ENCODE measurements around the gene SPTLC2.

The SPTLC2 gene

DNA sequence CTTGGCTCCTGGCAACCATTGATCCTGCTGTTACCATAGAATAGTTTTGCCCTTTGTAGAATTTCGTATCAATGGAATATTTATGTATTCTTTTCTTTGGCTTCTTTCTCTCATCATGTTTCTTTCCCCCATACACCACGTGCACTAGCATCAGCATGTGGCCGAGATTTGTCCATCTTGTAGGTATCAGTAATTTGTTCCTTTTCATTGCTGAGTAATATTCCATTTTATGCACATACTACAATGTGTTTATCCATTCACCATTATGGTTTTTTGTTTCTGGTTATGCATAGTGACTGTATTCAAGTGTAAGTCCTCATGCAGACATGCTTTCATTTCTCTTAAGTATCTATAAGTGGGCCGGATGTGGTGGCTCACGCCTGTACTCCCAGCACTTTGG lies 113.3 kb downstream of the SPTLC2 start:
- no peaks in the 10 kb centered on the region for H3K79me2 ChIP-seq (ENCODE audit: insufficient read depth, low read length)
- no peaks in the 10 kb centered on the region for H3K9me2 ChIP-seq (replicated peaks; ENCODE audit: low read depth, low read length)
- H3K9ac ChIP-seq (ENCODE audit: low read depth, low read length, poor library complexity, severe bottlenecking) = no peak overlapping the region
- H3K9me3 ChIP-seq (ENCODE audit: insufficient read depth, low read depth, low read length) = no peaks in the 10 kb centered on the region
- H3K4me1 ChIP-seq (ENCODE audit: insufficient read depth, low read length, poor library complexity, severe bottlenecking) = no peaks in the 10 kb centered on the region
- TF ChIP-seq EZH2phosphoT487 (IDR thresholded peaks at IDR 0.05; ENCODE audit: borderline replicate concordance) = no peak
- TF ChIP-seq, protein P1, sequence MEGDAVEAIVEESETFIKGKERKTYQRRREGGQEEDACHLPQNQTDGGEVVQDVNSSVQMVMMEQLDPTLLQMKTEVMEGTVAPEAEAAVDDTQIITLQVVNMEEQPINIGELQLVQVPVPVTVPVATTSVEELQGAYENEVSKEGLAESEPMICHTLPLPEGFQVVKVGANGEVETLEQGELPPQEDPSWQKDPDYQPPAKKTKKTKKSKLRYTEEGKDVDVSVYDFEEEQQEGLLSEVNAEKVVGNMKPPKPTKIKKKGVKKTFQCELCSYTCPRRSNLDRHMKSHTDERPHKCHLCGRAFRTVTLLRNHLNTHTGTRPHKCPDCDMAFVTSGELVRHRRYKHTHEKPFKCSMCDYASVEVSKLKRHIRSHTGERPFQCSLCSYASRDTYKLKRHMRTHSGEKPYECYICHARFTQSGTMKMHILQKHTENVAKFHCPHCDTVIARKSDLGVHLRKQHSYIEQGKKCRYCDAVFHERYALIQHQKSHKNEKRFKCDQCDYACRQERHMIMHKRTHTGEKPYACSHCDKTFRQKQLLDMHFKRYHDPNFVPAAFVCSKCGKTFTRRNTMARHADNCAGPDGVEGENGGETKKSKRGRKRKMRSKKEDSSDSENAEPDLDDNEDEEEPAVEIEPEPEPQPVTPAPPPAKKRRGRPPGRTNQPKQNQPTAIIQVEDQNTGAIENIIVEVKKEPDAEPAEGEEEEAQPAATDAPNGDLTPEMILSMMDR (conservative IDR thresholded peaks at IDR 0.05; ENCODE audit: low read length) = no peak
- no peaks in the 10 kb centered on the region for H3K27me3 ChIP-seq (ENCODE audit: insufficient read depth, low read length, poor library complexity, severe bottlenecking)
- H3K4me3 ChIP-seq (ENCODE audit: low read length, poor library complexity, severe bottlenecking) = no peak overlapping the region
- H3F3A ChIP-seq (ENCODE audit: low read depth) = no peaks in the 10 kb centered on the region
- no peaks in the 10 kb centered on the region for H4K20me1 ChIP-seq (ENCODE audit: insufficient read depth, low read length, poor library complexity, severe bottlenecking)
- no peak overlapping the region for H3K4me2 ChIP-seq (ENCODE audit: low read depth, low read length, poor library complexity, severe bottlenecking)
- H3K36me3 ChIP-seq (ENCODE audit: insufficient read depth, low read length) = no peaks in the 10 kb centered on the region
- H2AFZ ChIP-seq (ENCODE audit: low read length) = no peak overlapping the region

DNA sequence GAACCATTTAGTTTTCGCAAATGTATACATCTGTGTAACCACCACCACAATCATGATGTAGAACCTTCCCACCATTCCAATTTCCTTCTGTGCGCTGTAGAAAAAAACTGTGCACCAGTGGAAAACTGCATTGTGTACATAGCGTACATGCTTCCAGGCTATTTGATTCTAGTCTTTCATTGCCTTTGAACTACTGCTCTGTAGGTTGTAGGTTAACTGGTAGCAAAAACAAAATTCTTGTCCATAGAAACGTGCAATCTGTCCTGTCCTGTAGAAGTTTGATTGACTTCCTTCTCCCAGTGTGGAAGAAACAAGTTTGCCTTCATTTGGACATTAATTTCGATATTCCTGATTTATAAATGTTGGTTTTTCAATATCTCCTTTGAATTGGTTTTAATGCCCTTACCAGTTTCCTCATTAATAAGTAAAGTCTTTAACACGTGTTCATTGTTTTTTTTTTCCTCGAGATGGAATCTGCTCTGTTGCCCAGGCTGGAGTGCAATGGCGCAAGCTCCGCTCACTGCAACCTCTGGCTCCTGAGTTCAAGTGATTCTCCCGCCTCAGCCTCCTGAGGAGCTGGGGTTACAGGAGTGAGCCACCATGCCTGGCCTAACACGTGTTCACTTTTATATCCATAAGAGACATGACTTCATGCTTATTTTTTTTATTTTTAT lies 114.2 kb downstream of the SPTLC2 start:
- H3K9ac ChIP-seq (ENCODE audit: low read depth, low read length, poor library complexity, severe bottlenecking) = no peak overlapping the region
- no peaks in the 10 kb centered on the region for H3K4me1 ChIP-seq (ENCODE audit: insufficient read depth, low read length, poor library complexity, severe bottlenecking)
- no peaks in the 10 kb centered on the region for H3K36me3 ChIP-seq (ENCODE audit: insufficient read depth, low read length)
- no peak for TF ChIP-seq EZH2phosphoT487 (IDR thresholded peaks at IDR 0.05; ENCODE audit: borderline replicate concordance)
- TF ChIP-seq, protein P1 (conservative IDR thresholded peaks at IDR 0.05; ENCODE audit: low read length) = no peak
- H4K20me1 ChIP-seq (ENCODE audit: insufficient read depth, low read length, poor library complexity, severe bottlenecking) = no peaks in the 10 kb centered on the region
- no peak overlapping the region for H3K4me3 ChIP-seq (ENCODE audit: low read length, poor library complexity, severe bottlenecking)
- no peak overlapping the region for H3K4me2 ChIP-seq (ENCODE audit: low read depth, low read length, poor library complexity, severe bottlenecking)
- no peaks in the 10 kb centered on the region for H3K9me2 ChIP-seq (replicated peaks; ENCODE audit: low read depth, low read length)
- no peaks in the 10 kb centered on the region for H3K27me3 ChIP-seq (ENCODE audit: insufficient read depth, low read length, poor library complexity, severe bottlenecking)
- no peaks in the 10 kb centered on the region for H3K9me3 ChIP-seq (ENCODE audit: insufficient read depth, low read depth, low read length)
- no peaks in the 10 kb centered on the region for H3K79me2 ChIP-seq (ENCODE audit: insufficient read depth, low read length)
- no peaks in the 10 kb centered on the region for H3F3A ChIP-seq (ENCODE audit: low read depth)
- H2AFZ ChIP-seq (ENCODE audit: low read length) = no peak overlapping the region

DNA sequence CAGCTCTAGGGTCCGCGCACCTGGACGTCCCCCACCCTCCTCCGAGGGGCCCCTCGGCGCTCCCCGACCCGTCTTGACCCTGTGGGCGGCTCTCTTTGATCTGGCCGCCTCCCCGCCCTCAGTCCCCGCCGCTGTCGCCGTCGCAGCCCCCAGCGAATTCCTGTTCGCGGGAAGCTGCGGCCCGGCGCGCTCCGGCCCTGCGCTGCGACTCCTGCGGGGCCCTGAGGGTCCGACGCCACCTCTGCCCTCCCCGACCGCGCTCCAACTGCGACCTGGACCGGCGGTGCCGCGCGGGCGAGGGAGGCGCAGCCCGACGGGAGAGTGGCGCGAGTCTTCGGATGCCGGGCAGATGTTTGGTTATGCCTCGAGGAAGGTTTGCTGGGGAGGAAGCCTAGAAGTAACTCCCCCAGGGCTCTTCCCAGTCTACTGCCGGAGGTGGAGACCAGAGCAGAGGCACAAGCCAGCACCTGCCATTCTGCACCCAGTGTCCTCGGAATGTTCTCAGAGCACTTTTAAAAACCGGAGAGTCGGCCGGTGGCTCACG lies 117.4 kb downstream of the SPTLC2 start:
- Histone ChIP-seq H3K9ac (ENCODE audit: low read depth, low read length, poor library complexity, severe bottlenecking) (no peak overlapping the region), H3F3A (ENCODE audit: low read depth) (no peaks in the 10 kb centered on the region), H4K20me1 (ENCODE audit: insufficient read depth, low read length, poor library complexity, severe bottlenecking) (no peaks in the 10 kb centered on the region), H3K9me2 (replicated peaks; ENCODE audit: low read depth, low read length) (no peaks in the 10 kb centered on the region), H3K79me2 (ENCODE audit: insufficient read depth, low read length) (no peaks in the 10 kb centered on the region), H3K4me2 (ENCODE audit: low read depth, low read length, poor library complexity, severe bottlenecking) (no peak overlapping the region), H3K36me3 (ENCODE audit: insufficient read depth, low read length) (no peaks in the 10 kb centered on the region), H3K4me3 (ENCODE audit: low read length, poor library complexity, severe bottlenecking) (no peak overlapping the region), H3K9me3 (ENCODE audit: insufficient read depth, low read depth, low read length) (no peaks in the 10 kb centered on the region), H3K27me3 (ENCODE audit: insufficient read depth, low read length, poor library complexity, severe bottlenecking) (no peaks in the 10 kb centered on the region), H2AFZ (ENCODE audit: low read length) (no peak overlapping the region), H3K4me1 (ENCODE audit: insufficient read depth, low read length, poor library complexity, severe bottlenecking) (no peaks in the 10 kb centered on the region)
- TF ChIP-seq, protein P1 (conservative IDR thresholded peaks at IDR 0.05; ENCODE audit: low read length) = no peak
- no peak for TF ChIP-seq EZH2phosphoT487 (IDR thresholded peaks at IDR 0.05; ENCODE audit: borderline replicate concordance)
